Prostate gland (tissue), 2 donors: ENCODE measurements around the gene PCSK1. TPM values are rescaled to one million over a fixed set of nuclear protein-coding genes. Genes with fewer than 3 reads are reported as not detected.

ENCODE experiments used
- DNase-seq: peaks from one replicate; pipeline ENCODE4 v3.0.0-alpha.2; 2019; ENCODE audit warnings: low spot score
- H3K27ac ChIP-seq, 2 donors: fragments of 200-600 bp; sonication (generic); 2 replicates each; pipeline ENCODE4 v1.5.1; 2017 to 2019
- H3K27me3 ChIP-seq: fragments of 200-600 bp; sonication (generic); replicated peaks from 2 replicates; pipeline ENCODE4 v1.5.1; 2019; ENCODE audit not compliant: insufficient read depth
- H3K36me3 ChIP-seq, 2 donors: fragments of 200-600 bp; sonication (generic); 1 replicate in 1 of 2; 2 replicates in 1 of 2; pipeline versions ENCODE4 v1.5.1 to v1.8.1; 2017 to 2019
- H3K4me1 ChIP-seq: fragments of 200-600 bp; sonication (generic); replicated peaks from 2 replicates; pipeline ENCODE4 v1.5.1; 2019
- H3K4me3 ChIP-seq, 2 donors: fragments of 200-600 bp; sonication (generic); 2 replicates each; pipeline ENCODE4 v1.5.1; 2017 to 2019
- H3K9me3 ChIP-seq: fragments of 200-600 bp; sonication (generic); 2 replicates; pipeline ENCODE4 v1.5.1; 2017
- CTCF ChIP-seq, 4 experiments: fragments of 200-600 bp in 2 of 4; fragments of 450-650 bp in 2 of 4; sonication (generic) in 2 of 4; IDR thresholded peaks; 1 replicate in 3 of 4; 2 replicates in 1 of 4; pipeline ENCODE4 v1.5.1; 2016 to 2019; ENCODE audit warnings: antibody characterized with exemption in 4 of 4, mild to moderate bottlenecking in 2 of 4, moderate library complexity in 2 of 4
- POLR2A ChIP-seq: fragments of 450-650 bp; IDR thresholded peaks from one replicate; pipeline ENCODE4 v1.6.1; 2016; ENCODE audit warnings: antibody characterized with exemption, mild to moderate bottlenecking
- POLR2AphosphoS5 ChIP-seq: sonication (generic); formaldehyde crosslinking; IDR thresholded peaks from one replicate; pipeline ENCODE4 v1.6.1; 2017; ENCODE audit warnings: antibody characterized with exemption
- WGBS: methylation state at CpG from one replicate; pipeline ENCODE4 v1.1.5; 2018; 5-methylcytosine and 5-hydroxymethylcytosine counted together
- intact Hi-C: fragments of 100-400 bp; cut with DNase I; formaldehyde crosslinking; loops from one replicate; pipeline ENCODE4 v1.14.2; 2022
- total RNA-seq, 2 donors: library from RNA; depleted of rRNA; stranded (reverse); fragments of >200 nt; gene quantifications; one replicate each; pipeline ENCODE4 v1.1.0, GENCODE V29; 2016

The PCSK1 gene
- total RNA-seq, 2 donors from 2014 or later = 0.14 to 0.34 TPM

DNA sequence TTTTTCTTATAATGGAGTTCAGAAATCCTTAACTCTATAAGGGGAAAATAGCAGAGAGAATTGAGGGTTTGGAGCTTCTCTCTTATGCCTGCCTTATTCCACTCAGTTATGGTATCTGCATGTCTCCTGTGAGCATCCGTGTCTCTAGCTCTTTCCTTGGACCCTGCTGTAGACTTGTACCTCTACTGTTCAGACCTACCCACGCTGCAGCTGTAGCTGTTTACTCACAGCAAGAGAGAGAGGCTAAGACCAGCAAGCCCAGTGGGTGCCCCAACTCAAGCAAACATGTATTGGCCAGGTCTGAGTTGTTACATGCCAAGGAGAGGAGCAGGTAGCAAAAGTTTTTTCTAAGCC is 7.1 kb upstream of the PCSK1 start:
- WGBS = 65% methylated on average over 2 of the region's 2 CpGs
- H3K27me3 ChIP-seq = no peaks in the 10 kb centered on the region
- H3K9me3 ChIP-seq = no peaks in the 10 kb centered on the region
- intact Hi-C loops = no loop called here
- no peaks in the 10 kb centered on the region for H3K36me3 ChIP-seq
- H3K4me3 ChIP-seq = no peak overlapping the region
- DNase-seq = no peak
- no peaks in the 10 kb centered on the region for H3K4me1 ChIP-seq
- H3K27ac ChIP-seq = no peak overlapping the region
- TF ChIP-seq POLR2AphosphoS5 = no peak
- no peak for TF ChIP-seq POLR2A
- TF ChIP-seq CTCF (IDR thresholded peaks at IDR 0.05) = no peak

- intact Hi-C loops = no loop called here
- 35% methylated on average over 3 of the region's 3 CpGs for WGBS
These were observed 6.6 kb upstream of the PCSK1 start for GRCh38 chr5:96439477-96440184.

DNA sequence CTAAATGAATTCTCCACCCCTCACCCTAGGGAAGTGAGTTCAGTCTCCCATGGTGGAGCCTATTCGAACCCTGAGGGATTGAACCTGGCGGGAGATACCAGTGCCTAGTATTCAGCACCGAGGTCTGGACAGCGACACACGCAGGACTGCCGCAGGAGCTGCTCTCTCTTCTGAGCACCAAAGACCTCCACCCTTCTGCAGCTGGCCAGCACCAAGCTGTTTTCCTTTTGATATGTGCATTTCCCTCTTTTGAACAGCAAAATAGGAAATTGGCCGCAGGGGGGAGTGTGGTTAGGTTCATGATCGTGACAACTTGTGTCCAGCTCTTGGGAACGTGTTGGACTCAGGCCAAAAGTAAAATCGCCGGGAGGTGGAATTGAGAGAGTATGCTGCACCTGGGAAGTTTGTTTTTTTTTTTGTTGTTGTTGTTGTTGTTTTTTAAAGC is 1.2 kb upstream of the PCSK1 start:
- WGBS = 2% methylated on average over 11 of the region's 11 CpGs
- Histone ChIP-seq H3K4me3 (no peak overlapping the region), H3K4me1 (no peaks in the 10 kb centered on the region), H3K27me3 (peaks cover 13% of the 10 kb centered on the region), H3K9me3 (no peaks in the 10 kb centered on the region), H3K27ac (no peak overlapping the region), H3K36me3 (no peaks in the 10 kb centered on the region)
- TF ChIP-seq POLR2AphosphoS5 (no peak), POLR2A (no peak), CTCF (IDR thresholded peaks at IDR 0.05) (no peak)
- intact Hi-C loops = no loop called here
- peak; percentile 32 for DNase-seq

More at GRCh38 chr5:96439477-96440184, 6.6 kb upstream of the PCSK1 start:
- TF ChIP-seq POLR2AphosphoS5 = no peak
- TF ChIP-seq POLR2A = no peak
- no peak for DNase-seq
- H3K27ac ChIP-seq = no peak overlapping the region
- H3K9me3 ChIP-seq = no peaks in the 10 kb centered on the region
- H3K4me3 ChIP-seq = no peak overlapping the region
- no peaks in the 10 kb centered on the region for H3K27me3 ChIP-seq
- H3K4me1 ChIP-seq = no peaks in the 10 kb centered on the region
- no peaks in the 10 kb centered on the region for H3K36me3 ChIP-seq

DNA sequence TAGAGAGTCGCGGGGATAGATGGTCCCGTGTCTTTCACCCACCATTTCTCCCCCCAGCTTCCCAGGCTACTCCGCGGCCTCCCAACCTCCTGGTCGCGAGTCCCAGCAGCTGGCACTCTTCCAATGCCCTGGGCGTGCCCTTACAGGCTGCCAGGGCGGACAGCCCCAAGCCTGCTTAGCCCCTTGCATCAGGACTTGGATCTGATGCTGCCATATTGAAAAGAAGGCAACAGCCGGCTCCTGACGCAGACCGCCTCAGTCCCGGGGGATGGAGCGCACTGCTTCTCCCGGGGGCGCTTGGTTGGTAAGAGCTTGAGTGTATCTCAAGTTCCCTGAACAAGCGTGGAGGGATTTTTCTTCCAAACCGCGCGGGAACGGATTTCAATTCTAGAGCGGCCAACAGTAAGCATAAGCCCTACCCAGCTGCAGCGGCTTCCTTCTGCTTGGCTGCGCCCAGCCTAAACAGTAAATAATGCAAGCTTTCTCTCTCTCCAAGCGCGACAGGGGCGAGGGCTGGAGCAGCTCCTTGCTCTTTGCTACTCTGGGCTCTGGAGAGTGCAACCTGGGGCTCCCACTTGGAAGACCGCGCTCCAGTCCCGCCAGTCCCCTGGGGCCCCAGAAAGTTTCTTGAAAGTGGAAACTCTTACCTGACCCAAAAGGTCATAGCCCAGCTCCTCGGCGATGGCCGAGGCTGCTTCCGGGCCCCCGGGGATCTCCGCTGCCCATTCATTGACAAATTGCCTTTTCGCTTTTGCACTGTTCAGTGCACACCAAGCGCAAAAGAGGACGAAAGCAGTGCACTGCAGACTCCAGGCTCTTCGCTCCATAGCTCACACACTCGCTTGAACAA is 607 bp downstream of the PCSK1 start:
- intact Hi-C loops = no loop called here
- WGBS = 3% methylated on average over 41 of the region's 41 CpGs
- no peaks in the 10 kb centered on the region for H3K4me1 ChIP-seq
- H3K9me3 ChIP-seq = no peaks in the 10 kb centered on the region
- no peak overlapping the region for H3K27ac ChIP-seq
- peaks cover 13% of the 10 kb centered on the region for H3K27me3 ChIP-seq
- no peak overlapping the region for H3K4me3 ChIP-seq
- H3K36me3 ChIP-seq = no peaks in the 10 kb centered on the region
- TF ChIP-seq POLR2A (no peak), POLR2AphosphoS5 (no peak), CTCF (IDR thresholded peaks at IDR 0.05) (no peak)
- no peak for DNase-seq

GRCh38 chr5:96431376-96432187 is 1.5 kb downstream of the PCSK1 start:
- WGBS = 5% methylated on average over 29 of the region's 29 CpGs
- DNase-seq = no peak
- intact Hi-C loops = no loop called here
- no peak for TF ChIP-seq POLR2AphosphoS5
- no peak for TF ChIP-seq POLR2A
- TF ChIP-seq CTCF (IDR thresholded peaks at IDR 0.05) = no peak
- Histone ChIP-seq H3K4me3 (no peak overlapping the region), H3K27me3 (peaks cover 13% of the 10 kb centered on the region), H3K36me3 (no peaks in the 10 kb centered on the region), H3K9me3 (no peaks in the 10 kb centered on the region), H3K4me1 (no peaks in the 10 kb centered on the region), H3K27ac (no peak overlapping the region)
